ENCODE results near the gene ESRRB.

DNA sequence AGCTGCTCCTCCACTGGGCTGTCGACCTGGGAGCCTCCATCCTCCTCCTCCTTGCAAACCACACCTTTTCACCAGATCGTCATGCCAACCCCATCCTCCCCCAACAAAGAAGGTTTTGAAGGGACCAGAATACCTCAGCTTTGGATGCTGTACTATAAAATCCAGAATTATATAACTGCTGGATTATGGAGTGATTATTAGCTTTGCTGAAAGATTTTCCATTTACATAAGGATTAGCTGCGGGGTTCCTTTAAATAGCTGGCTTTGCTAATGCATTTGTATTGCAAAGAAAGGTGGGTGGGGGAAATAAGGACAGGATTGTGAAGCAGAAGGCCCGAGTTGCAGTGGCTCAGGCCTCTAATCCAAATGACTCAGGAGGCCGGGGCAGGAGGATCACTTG, 36.6 kb downstream of the ESRRB start:
- TF ChIP-seq, protein P1, sequence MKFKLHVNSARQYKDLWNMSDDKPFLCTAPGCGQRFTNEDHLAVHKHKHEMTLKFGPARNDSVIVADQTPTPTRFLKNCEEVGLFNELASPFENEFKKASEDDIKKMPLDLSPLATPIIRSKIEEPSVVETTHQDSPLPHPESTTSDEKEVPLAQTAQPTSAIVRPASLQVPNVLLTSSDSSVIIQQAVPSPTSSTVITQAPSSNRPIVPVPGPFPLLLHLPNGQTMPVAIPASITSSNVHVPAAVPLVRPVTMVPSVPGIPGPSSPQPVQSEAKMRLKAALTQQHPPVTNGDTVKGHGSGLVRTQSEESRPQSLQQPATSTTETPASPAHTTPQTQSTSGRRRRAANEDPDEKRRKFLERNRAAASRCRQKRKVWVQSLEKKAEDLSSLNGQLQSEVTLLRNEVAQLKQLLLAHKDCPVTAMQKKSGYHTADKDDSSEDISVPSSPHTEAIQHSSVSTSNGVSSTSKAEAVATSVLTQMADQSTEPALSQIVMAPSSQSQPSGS (CRISPR knock-in tag; IDR thresholded peaks at IDR 0.05; ENCODE audit: borderline replicate concordance, low read depth): no peak
- TF ChIP-seq, protein P2, sequence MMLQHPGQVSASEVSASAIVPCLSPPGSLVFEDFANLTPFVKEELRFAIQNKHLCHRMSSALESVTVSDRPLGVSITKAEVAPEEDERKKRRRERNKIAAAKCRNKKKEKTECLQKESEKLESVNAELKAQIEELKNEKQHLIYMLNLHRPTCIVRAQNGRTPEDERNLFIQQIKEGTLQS (CRISPR knock-in tag; conservative IDR thresholded peaks at IDR 0.05): no peak
- TF ChIP-seq ESRRA (CRISPR knock-in tag; IDR thresholded peaks at IDR 0.05; ENCODE audit: borderline replicate concordance) (no peak), CREM (CRISPR knock-in tag; IDR thresholded peaks at IDR 0.05) (no peak), TEAD1 (CRISPR knock-in tag; IDR thresholded peaks at IDR 0.05) (no peak), RELA (CRISPR knock-in tag; IDR thresholded peaks at IDR 0.05; ENCODE audit: borderline replicate concordance) (no peak), ZNF317 (CRISPR knock-in tag; IDR thresholded peaks at IDR 0.05; ENCODE audit: borderline replicate concordance, low read depth) (no peak), ZNF423 (CRISPR knock-in tag; IDR thresholded peaks at IDR 0.05) (no peak), ZNF232 (CRISPR knock-in tag; IDR thresholded peaks at IDR 0.05) (no peak), NR1H2 (CRISPR knock-in tag; IDR thresholded peaks at IDR 0.05) (no peak)
- TF ChIP-seq, protein P3, sequence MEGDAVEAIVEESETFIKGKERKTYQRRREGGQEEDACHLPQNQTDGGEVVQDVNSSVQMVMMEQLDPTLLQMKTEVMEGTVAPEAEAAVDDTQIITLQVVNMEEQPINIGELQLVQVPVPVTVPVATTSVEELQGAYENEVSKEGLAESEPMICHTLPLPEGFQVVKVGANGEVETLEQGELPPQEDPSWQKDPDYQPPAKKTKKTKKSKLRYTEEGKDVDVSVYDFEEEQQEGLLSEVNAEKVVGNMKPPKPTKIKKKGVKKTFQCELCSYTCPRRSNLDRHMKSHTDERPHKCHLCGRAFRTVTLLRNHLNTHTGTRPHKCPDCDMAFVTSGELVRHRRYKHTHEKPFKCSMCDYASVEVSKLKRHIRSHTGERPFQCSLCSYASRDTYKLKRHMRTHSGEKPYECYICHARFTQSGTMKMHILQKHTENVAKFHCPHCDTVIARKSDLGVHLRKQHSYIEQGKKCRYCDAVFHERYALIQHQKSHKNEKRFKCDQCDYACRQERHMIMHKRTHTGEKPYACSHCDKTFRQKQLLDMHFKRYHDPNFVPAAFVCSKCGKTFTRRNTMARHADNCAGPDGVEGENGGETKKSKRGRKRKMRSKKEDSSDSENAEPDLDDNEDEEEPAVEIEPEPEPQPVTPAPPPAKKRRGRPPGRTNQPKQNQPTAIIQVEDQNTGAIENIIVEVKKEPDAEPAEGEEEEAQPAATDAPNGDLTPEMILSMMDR (IDR thresholded peaks at IDR 0.05): no peak
- TF ChIP-seq, protein P4, sequence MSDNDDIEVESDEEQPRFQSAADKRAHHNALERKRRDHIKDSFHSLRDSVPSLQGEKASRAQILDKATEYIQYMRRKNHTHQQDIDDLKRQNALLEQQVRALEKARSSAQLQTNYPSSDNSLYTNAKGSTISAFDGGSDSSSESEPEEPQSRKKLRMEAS (CRISPR knock-in tag; IDR thresholded peaks at IDR 0.05): no peak
- TF ChIP-seq, protein P5, sequence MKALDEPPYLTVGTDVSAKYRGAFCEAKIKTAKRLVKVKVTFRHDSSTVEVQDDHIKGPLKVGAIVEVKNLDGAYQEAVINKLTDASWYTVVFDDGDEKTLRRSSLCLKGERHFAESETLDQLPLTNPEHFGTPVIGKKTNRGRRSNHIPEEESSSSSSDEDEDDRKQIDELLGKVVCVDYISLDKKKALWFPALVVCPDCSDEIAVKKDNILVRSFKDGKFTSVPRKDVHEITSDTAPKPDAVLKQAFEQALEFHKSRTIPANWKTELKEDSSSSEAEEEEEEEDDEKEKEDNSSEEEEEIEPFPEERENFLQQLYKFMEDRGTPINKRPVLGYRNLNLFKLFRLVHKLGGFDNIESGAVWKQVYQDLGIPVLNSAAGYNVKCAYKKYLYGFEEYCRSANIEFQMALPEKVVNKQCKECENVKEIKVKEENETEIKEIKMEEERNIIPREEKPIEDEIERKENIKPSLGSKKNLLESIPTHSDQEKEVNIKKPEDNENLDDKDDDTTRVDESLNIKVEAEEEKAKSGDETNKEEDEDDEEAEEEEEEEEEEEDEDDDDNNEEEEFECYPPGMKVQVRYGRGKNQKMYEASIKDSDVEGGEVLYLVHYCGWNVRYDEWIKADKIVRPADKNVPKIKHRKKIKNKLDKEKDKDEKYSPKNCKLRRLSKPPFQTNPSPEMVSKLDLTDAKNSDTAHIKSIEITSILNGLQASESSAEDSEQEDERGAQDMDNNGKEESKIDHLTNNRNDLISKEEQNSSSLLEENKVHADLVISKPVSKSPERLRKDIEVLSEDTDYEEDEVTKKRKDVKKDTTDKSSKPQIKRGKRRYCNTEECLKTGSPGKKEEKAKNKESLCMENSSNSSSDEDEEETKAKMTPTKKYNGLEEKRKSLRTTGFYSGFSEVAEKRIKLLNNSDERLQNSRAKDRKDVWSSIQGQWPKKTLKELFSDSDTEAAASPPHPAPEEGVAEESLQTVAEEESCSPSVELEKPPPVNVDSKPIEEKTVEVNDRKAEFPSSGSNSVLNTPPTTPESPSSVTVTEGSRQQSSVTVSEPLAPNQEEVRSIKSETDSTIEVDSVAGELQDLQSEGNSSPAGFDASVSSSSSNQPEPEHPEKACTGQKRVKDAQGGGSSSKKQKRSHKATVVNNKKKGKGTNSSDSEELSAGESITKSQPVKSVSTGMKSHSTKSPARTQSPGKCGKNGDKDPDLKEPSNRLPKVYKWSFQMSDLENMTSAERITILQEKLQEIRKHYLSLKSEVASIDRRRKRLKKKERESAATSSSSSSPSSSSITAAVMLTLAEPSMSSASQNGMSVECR (CRISPR knock-in tag; IDR thresholded peaks at IDR 0.05; ENCODE audit: borderline replicate concordance): no peak

Data from WTC11 (cell line).